KMS-11 (cell line): Measurements from ENCODE around the gene KCNJ10.

ENCODE experiments used
- H2AFZ ChIP-seq: fragments of 200-600 bp; sonication (generic); 2 replicates; pipeline ENCODE4 v1.6.1; 2016; ENCODE audit warnings: antibody characterized with exemption, mixed run types, low read depth
- H3K27ac ChIP-seq: fragments of 200-600 bp; sonication (generic); 2 replicates; pipeline ENCODE4 v1.6.1; 2016; ENCODE audit warnings: mild to moderate bottlenecking, mixed run types
- H3K27me3 ChIP-seq: fragments of 200-600 bp; sonication (generic); 2 replicates; pipeline ENCODE4 v1.6.1; 2017; ENCODE audit warnings: mild to moderate bottlenecking, low read depth, mixed run types, moderate library complexity; ENCODE audit not compliant: insufficient read depth
- H3K36me3 ChIP-seq: fragments of 200-600 bp; sonication (generic); 2 replicates; pipeline ENCODE4 v1.6.1; 2017; ENCODE audit warnings: mild to moderate bottlenecking, mixed run types; ENCODE audit not compliant: insufficient read depth
- H3K4me1 ChIP-seq: fragments of 200-600 bp; sonication (generic); 2 replicates; pipeline ENCODE4 v1.6.1; 2016; ENCODE audit warnings: mild to moderate bottlenecking, low read depth, mixed run types; ENCODE audit not compliant: poor library complexity, severe bottlenecking
- H3K4me2 ChIP-seq: fragments of 200-600 bp; sonication (generic); 2 replicates; pipeline ENCODE4 v1.7.0; 2016; ENCODE audit warnings: mild to moderate bottlenecking, mixed run types
- H3K4me3 ChIP-seq: fragments of 200-600 bp; sonication (generic); IDR thresholded peaks from 2 replicates; pipeline ENCODE4 v1.6.1; 2017; ENCODE audit warnings: low read depth, low read length, mixed read lengths; ENCODE audit not compliant: insufficient read depth
- H3K79me2 ChIP-seq: fragments of 200-600 bp; sonication (generic); 2 replicates; pipeline ENCODE4 v1.6.1; 2016; ENCODE audit warnings: low read depth, mixed run types; ENCODE audit not compliant: insufficient read depth
- H3K9ac ChIP-seq: fragments of 200-600 bp; sonication (generic); 2 replicates; pipeline ENCODE4 v1.6.1; 2016; ENCODE audit warnings: mild to moderate bottlenecking, mixed run types
- H4K20me1 ChIP-seq: fragments of 200-600 bp; sonication (generic); 2 replicates; pipeline ENCODE4 v1.6.1; 2016; ENCODE audit warnings: mild to moderate bottlenecking, mixed run types; ENCODE audit not compliant: insufficient read depth
- CTCF ChIP-seq: fragments of 200-600 bp; sonication (generic); conservative IDR thresholded peaks from 2 replicates; pipeline ENCODE4 v1.6.1; 2017; ENCODE audit warnings: low read depth, mild to moderate bottlenecking, antibody characterized with exemption, low read length, moderate library complexity, mixed read lengths

Gene KCNJ10

GRCh38 chr1:160097151-160097910 lies 27.4 kb upstream of the KCNJ10 start:
- H3K27ac ChIP-seq = no peak overlapping the region
- peak overlapping the region; percentile 97 for H3K4me3 ChIP-seq
- no peak for TF ChIP-seq CTCF
- H3K79me2 ChIP-seq = peaks cover 17% of the 10 kb centered on the region; the same call in 1 of the 2 replicates
- peak overlapping the region; percentile 83; the same call in 1 of the 2 replicates for H2AFZ ChIP-seq
- no peaks in the 10 kb centered on the region for H3K36me3 ChIP-seq
- H3K4me2 ChIP-seq = peak overlapping the region; percentile 81
- H4K20me1 ChIP-seq = no peaks in the 10 kb centered on the region
- no peaks in the 10 kb centered on the region for H3K27me3 ChIP-seq
- H3K4me1 ChIP-seq = peaks cover 42% of the 10 kb centered on the region
- peak overlapping the region; percentile 62; the same call in 1 of the 2 replicates for H3K9ac ChIP-seq

DNA sequence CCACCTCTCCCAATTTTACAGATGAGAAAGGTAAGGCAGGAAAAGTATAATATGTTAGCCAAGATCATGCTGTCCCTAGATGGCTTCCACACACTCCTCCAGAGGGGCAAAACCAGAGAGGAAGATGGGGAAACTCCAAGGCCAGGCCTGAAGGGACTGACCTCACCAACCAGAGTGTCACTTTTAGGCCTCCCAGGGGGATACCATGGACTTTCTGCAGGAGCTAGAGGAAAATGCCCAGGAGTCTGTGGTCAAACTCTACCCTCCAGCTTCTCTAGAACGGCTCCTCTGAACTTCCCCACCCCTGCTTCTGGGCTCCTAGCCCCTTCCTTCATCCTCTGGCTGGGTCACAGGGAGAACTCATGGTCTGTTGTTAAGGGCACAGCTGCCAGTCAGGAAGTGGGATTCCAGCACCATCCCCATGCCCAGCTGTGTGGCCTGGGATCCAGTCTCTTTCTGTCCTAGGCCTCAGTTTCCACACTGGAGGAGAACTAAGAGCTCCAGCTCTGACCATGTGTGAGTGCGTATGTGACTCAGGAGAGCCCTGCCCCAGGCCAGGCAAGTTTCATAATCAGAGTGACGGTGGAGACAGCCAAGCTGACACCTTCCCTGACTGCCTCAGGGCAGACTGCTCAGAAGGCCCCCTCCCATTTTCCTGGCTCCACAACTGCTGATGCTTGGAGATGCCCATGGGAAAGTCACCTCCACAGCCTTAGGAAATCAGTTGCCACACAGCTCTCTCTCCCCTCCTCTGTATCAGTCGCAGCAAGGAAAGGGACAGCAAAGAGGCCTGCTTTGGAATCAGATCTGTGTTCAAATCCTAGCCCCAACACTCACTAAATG lies 26.5 kb upstream of the KCNJ10 start:
- no peaks in the 10 kb centered on the region for H3K27me3 ChIP-seq
- H3K4me1 ChIP-seq = peaks cover 39% of the 10 kb centered on the region
- H3K4me3 ChIP-seq = no peak overlapping the region
- H3K9ac ChIP-seq = no peak overlapping the region
- no peaks in the 10 kb centered on the region for H4K20me1 ChIP-seq
- no peak overlapping the region for H2AFZ ChIP-seq
- peak overlapping the region; percentile 81; the same call in 1 of the 2 replicates for H3K4me2 ChIP-seq
- peaks cover 17% of the 10 kb centered on the region; the same call in 1 of the 2 replicates for H3K79me2 ChIP-seq
- no peak for TF ChIP-seq CTCF
- no peak overlapping the region for H3K27ac ChIP-seq
- no peaks in the 10 kb centered on the region for H3K36me3 ChIP-seq

DNA sequence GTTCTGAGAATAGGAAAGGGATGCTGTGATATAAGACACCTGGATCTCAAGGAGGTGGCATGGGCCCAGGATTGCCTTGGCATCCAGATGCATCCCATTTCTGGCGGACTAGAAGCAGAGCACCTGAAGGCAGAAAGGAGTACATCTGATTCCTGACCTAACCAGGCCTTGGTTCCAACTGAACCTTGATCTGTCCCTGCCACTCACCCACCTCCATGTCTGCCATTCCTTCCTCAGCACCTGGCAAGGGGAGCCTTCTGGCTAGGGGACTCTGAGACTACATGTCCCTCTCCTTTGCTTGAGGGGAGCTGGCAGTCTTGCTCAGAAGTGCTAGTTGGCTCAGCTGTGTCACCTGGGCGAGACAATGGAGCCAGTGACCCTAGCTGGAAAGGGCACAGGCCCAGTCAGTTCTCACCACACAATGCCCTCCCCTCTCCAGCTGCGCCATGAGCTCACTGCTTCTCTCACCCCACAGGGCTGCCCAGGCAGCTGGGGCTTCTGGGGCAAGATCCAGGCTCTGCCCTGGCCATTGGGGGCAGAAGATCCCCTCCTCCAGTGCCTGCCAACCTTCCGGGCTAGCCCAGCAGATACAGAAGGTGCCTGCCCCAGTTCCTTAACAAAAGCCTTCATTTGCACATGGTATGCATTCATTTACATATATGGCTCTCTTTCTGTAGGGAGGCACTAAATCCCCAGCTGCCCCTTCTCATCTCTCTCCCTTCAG lies 25.6 kb upstream of the KCNJ10 start:
- Histone ChIP-seq H3K79me2 (peaks cover 17% of the 10 kb centered on the region; the same call in 1 of the 2 replicates), H3K27ac (no peak overlapping the region), H3K9ac (no peak overlapping the region), H3K27me3 (no peaks in the 10 kb centered on the region), H3K36me3 (no peaks in the 10 kb centered on the region), H4K20me1 (no peaks in the 10 kb centered on the region), H3K4me2 (no peak overlapping the region; the same call in 1 of the 2 replicates), H3K4me1 (peaks cover 30% of the 10 kb centered on the region), H3K4me3 (no peak overlapping the region), H2AFZ (no peak overlapping the region)
- no peak for TF ChIP-seq CTCF

DNA sequence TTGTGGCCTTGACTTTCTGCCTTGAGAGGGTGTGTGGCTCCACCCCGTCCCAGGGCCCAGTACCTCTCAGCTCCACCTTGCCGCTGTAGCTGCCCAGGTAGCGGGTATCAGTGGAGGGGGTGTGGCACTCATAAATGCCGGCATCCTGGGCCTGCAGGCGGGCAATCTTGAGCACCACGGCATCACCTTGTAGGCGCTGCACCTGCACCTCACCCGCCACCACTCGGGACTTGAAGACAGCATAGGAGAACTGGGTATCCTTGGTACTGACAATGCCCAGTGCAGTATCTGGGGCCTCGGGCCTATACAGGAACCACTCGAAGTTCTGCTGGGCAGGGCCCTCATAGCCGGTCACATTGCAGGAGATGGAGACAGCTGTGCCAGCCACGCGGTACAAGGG lies 24.8 kb upstream of the KCNJ10 start:
- Histone ChIP-seq H2AFZ (no peak overlapping the region), H3K27me3 (no peaks in the 10 kb centered on the region), H3K4me1 (peaks cover 24% of the 10 kb centered on the region), H3K4me2 (no peak overlapping the region), H3K27ac (no peak overlapping the region), H4K20me1 (no peaks in the 10 kb centered on the region), H3K79me2 (peaks cover 17% of the 10 kb centered on the region; the same call in 1 of the 2 replicates), H3K9ac (no peak overlapping the region), H3K4me3 (no peak overlapping the region), H3K36me3 (no peaks in the 10 kb centered on the region)
- TF ChIP-seq CTCF = no peak
